Stimulated activated CD4-positive, alpha-beta T cell treated with anti-CD3 and anti-CD28 coated beads, Interleukin-4, amount 100 ng/mL, for 48 hours (primary cell): Measurements from ENCODE around the gene FAM3D.
"Not testable (repeated sequence)": the region's sequence is repeated elsewhere in the genome, so short reads cannot be mapped to it uniquely, and the experiment has no call there.

Experiments
- DNase-seq, 2 donors: peaks; one replicate each; pipeline ENCODE4 v3.0.0-alpha.2; 2020; ENCODE audit warnings: low read depth in 2 of 2

Gene FAM3D, protein sequence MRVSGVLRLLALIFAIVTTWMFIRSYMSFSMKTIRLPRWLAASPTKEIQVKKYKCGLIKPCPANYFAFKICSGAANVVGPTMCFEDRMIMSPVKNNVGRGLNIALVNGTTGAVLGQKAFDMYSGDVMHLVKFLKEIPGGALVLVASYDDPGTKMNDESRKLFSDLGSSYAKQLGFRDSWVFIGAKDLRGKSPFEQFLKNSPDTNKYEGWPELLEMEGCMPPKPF

DNA sequence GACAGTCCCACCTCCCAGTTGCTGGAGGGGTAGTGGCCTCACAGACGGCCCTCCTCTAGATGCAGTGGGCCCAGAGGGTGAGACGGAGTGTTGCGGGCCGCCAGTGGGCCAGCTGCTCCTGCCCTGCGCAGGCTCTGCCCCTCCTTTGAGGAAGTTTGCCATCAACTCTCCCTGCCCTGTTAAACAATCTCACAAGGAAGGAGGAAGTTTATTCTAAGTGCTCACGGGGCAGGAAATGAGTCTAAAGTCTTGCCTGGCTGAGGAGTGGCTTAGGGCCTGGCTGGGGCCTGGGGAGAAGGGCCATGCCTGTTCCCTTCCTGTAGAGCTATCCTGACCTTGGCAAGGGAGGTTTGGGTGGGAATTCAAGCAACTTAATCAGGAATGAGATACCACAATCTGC lies at the start of gene FAM3D:
FAM3D (minus strand) TSS at position 92 of the 400 bp plus-strand sequence. CDS start 11,211 bp downstream, outside the sequence.
- DNase-seq = no peak

DNA sequence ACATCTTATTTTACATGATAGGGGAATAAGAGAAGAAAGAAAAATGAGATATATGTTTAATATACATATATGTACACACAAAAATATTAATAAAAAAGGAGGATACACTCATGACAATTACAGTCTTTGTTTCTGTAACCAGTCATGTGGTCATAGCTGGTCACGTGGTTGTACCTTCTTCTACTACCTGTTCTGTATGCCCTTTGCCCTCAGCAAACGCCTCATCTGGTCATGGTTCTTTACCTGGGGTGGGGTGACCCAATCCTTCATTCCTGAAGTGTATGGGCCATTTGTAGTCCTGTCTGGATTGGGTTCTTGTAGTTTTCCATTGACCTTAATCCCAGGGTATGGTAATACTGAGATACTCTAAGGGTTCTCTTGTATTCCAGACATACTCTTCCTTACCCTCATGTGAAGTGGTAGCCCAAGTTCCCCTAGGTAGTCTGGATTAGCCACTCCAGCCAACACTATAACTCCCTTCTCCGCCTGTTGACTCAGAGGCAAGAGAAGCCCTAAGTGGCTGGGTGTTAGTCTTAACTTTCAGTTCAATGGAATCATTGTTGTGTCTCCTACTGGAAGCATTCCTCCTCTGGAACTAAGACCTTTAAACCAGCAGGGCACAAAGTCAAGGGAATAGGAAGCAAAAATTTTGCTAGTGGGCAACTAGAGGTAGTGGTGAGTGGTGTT lies 47.3 kb upstream of the FAM3D start:
- DNase-seq = no peak

DNA sequence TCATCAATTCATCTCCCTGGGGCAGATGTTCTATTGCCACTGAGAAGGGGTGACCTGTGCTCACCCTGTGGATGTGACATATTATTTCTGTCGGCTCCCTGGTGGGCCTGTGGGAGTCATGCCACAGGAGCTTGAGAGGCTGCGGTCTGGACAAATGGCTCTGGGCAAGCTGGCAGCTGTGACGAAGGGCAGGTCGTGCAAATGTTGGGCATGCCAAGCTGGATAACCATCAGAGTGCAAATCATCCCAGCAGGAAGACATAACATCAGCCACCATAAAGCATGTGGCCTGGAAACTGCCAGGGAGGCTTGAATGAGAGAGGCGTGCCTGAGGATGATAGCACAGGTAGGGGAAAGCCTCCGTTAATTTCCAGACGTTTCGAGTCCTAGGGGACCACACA lies 45.3 kb upstream of the FAM3D start:
- DNase-seq = no peak

DNA sequence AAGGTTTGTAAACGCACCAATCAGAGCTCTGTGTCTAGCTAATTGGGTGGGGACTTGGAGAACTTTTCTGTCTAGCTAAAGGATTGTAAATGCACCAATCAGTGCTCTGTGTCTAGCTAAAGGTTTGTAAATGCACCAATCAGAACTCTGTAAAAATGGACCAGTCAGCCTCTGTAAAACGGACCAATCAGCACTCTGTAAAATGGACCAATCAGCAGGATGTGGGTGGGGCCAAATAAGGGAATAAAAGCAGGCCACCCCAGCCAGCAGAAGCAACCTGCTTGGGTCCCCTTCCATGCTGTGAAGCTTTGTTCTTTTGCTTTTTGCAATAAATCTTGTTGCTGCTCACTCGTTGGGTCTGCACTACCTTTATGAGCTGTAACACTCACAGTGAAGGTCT lies 42.4 kb upstream of the FAM3D start:
- not testable (repeated sequence) for DNase-seq

DNA sequence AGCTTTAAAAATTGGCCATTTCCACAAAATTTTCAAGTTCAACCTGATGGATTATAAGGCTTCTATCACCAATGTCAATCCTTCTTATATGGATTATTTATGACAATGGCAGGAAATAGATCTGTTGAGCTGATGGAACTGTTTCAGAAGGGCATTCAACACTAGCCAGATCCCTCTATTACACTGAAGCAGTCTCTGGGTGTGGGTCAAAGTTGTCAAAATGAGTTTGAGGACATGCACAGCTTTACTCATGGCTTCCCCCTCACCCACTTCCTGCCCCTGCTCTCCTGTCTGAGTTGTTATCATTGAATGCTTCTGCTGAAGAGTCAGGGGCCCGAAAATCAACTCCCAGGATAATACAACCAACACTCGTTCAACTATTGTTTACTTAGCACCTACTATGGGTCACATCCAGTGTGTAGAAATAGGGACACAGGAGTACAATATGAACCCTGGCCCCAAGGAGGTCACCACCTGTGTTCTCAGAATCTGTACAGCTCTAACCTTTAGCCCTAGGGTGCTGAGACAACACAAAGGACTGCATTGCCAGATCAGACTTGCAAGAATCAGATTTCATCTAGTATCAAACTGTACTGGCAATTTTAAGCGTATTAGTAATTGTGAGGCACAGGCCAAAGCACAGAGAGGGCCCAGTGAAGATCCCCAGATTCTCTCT lies 41.7 kb upstream of the FAM3D start:
- no peak for DNase-seq

DNA sequence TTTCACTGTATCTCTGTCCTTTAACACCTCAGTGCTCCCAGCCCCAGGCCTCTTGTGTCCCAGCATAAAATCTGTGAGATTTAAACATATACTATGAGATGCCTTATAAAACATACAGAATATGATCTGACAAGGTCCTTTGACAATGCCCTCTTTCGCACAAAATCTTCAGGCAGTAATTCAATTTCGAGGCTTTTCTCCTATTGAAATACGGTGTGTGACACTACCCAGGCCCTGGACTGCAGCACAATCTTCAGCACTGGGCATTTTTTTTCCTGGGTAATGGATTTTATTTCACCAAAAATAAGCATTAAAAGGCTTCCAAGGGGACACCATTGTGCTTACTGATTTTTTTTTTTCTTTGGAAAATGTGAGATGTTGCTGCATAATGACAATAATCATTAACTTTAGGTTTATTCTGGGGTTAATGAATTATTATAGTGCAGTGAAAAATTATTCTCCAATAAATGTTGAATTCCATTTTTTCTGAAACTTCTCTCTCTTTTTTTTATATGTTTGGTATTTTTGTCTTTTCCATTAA lies 40.9 kb upstream of the FAM3D start:
- no peak for DNase-seq

DNA sequence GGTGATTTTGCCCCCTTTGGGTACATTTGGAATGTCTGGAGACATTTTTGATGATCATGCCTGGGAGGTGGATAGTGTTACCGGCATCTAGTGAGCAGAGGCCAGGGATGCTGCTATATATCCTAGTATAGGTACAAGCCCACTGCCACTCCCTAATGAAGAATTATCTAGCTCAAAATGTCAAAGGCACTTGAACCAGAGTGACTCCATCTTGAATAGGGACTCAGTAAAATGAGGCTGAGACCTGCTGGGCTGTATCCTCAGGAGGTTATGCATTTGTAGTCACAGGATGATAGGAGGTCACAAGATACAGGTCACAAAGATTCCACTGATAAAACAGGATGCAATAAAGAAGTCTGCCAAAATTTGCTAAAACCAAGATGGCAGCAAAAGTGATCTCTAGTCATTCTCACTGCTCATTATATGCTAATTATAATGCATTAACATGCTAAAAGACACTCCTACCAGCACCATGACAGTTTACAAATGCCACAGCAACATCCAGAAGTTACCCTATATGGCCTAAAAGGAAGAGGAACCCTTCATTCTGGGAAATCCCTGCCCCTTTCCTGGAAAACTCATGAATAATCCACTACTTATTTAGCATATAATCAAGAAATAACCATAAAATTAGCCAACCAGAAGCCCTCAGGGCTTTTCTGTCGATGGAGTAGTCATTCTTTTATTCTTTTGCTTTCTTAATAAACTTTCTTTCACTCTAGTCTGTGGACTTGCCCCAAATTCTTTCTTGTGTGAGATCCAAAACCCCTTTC lies 40.0 kb upstream of the FAM3D start:
- DNase-seq = no peak

DNA sequence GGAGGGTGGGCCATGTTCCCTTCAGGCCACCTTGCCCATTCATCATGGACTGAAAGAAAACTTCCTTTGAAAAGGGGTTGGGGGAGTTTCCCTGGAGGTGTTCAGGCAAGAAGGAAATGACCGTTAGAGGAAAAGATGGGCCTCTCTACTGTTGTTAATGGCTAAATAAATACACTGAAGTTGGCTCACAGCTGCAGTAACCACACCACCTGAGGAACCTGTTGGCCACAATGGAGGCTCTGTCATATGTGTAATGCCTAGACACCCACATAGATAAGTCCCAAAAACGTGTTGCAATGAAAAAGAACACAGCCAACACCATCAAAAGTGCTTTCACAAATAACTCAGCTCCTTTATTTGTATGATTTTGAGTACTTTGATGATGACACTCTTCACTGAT lies 38.2 kb upstream of the FAM3D start:
- no peak for DNase-seq

DNA sequence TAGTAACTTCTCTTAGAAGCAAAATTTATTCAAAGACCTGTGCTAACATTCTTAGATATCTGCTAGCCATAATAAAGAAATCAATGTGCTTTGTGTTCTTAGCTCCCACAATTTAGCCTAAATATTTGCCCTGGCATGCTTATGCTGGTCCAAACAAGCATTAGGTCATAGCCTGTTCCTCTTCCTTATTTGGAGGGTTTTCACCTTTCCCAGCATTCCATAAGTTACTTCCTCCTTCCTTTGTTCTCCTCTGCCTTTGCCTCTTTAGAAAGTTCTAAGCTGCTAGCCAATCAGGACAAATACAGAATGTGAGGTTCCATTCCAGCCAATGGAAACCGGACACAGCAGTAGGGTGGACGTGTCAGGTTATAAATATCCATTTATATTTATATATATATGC lies 37.7 kb upstream of the FAM3D start:
- not testable (repeated sequence) for DNase-seq

DNA sequence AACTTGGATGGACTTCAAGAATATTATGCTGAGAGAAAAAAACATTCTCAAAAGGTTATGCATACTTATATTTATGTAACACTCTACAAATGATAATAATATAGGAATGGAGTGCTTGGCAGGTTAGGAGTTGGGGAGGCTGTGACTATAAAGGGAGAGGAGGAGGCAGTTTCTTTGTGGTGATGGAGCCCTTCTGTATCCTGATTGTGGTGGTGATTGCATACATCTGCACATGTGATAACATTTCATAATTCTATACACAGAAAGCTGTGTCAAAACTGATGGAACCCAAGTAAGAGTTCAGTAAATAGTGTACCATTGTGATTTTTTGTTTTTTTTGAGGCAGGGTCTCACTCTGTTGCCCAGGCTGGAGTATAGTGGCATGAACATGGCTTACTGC lies 31.7 kb upstream of the FAM3D start:
- no peak for DNase-seq

DNA sequence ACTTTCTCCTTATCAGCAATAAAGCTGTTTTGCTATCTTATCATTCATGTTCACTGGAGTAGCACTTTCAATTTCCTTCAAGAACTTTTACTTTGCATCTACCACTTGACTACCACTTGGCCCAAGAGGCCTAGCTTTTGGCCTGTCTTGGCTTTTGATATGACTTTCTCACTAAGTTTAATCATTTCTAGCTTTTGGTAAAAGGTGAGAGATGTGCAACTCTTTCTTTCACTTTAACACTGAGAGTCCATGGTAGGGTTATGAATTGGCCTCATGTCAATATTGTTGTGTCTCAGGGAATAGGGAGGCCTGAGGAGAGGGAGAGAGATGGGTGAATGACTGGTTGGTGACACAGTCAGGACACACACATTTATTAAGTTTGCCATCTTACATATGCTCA lies 31.0 kb upstream of the FAM3D start:
- no peak for DNase-seq

DNA sequence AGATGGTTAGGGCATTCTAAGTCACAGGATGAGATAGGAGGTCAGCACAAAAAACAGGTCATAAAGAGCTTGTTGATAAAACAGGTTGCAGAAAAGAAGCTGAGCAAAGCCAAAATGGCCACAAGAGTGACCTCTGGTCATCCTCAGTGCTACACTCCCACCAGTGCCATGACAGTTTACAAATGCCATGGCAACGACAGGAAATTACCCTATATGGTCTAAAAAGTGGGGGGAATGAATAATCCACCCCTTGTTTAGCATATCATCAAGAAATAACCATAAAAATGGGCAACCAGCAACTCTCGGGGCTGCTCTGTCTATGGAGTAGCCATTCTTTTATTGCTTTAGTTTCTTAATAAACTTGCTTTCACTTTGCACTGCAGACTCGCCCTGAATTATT lies 30.2 kb upstream of the FAM3D start:
- DNase-seq = not testable (repeated sequence)

DNA sequence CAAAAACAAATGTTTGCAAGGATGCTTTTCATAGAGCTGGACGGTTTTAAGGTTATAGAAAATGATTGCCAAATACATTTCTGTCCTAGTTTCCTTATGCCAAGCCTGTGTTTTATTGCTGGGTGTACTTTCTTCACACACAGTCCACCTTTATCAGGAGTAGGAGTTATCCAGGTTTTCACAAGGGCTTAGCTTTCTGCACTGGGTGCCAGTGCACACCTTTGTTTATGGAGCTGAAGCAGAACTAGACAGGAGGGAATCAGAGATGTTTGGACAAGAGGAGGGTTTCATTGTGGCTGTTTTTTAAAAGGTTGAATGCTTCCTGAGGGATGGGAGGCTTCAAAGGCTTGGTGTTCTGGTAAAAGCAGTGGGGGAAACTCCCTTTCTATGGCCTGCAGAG lies 29.5 kb upstream of the FAM3D start:
- no peak for DNase-seq

DNA sequence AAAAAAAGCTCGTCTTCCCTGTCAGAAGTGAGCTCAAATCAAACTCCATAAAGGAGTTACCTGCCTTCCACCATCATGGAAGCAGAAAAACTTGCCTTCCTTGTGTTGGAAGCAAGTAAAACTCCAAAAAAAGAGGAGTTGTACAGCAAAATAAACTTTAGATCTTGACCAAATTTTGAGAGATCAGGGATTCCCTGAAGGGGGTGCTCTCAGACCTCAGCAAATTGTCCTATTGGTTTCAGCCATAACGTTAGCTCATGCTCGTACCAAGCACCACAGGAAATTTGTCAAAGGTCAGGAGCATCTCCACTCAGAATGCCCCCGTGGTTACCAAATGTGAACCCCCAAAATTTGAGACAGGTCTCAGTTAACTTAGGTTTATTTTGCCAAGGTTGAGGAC lies 28.7 kb upstream of the FAM3D start:
- DNase-seq = not testable (repeated sequence)

DNA sequence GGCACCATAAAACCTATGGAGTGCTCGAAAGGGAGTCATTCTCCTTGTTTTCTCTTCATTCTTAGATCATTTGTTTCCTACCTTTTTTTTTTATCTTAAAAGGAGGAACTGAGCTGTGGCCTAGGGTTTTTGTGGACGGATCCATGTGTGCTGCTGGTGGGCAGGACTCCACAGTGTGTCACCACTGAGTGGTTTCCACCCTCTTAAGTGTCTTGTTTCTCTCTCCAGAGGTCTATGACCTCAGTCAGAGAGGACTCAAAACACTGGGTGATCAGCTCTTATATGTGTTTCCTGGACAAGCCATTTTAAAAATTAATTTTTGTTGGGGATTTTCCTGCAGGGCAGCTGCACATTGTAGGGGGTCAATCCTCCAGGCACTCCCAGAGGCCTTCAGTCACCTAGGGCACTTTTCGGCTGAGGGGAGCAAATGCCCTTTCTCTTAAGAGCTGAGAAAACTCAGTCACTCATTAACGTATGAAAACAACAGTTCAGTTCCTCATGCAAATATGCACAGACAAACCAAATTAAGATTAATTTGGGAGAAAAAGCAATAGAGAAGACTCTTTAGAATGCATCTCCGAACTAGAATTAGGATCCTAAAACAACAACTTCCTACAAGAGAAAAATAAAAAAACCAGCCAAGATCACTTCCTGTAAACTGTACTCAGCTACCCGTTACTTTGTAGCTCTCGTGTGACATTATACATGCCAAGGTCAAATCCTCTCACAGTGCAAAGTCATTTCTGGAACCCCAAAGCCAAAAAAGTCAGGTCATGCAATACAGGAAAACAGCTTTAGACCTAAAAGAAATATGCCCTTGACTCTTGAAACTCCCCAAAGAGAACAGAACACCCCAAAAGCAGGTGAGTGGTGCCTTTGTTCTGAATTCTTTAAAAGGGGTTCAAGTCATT lies 27.6 kb upstream of the FAM3D start:
- DNase-seq = no peak

DNA sequence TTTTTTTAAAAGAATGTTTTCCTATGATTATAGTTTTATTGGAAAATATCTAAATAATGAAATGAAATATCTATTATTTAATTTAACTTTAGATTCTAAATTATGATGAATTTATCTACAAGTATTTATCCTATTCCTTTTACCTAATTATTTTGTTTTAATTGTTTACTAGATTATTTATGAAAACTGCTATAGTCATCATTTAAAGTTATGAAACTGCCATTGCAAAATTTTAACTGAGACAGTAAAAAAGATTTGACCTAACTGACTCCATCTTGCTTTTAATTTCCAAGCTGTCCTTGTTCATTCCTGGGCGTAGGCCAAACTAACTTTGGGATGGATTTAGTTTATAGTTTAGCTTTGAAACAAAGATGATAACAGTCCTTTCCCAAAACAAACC lies 25.9 kb upstream of the FAM3D start:
- no peak for DNase-seq

DNA sequence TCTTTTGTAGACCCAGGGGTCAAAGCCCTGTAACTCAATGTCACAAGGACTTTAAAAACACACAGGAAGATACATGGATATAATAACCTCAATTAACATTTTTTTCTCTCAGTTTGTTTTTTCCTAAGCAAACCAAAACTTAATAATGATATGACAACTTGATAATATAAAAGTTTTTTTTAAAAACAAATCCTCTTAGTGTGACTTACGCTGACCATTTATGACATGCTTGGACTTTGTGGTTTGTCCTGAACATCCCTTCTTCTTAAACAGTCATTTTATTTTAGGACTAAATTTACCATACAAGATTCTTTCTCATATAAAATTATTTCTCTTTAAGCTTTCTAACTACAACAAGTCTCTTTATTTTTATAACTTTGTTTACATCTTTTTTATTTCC lies 25.4 kb upstream of the FAM3D start:
- no peak for DNase-seq

DNA sequence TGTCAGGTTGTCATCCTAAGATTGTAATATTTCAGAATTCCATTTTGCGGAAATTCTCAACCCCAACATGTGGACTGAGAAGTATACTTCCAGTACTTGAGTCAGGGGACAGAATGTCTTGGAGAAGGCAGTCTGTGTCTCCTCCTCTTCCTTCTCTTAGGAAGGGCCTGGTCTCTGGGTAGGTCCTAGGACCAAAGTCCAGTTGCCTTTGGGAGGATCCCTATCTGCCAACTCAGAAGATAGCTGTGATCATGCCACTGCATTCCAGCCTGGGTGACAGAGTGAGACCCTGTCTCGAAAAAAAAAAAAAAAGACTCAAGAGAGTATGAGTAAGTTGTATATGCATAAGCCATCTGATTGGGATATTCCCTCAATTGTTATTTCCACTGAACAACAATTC lies 23.9 kb upstream of the FAM3D start:
- DNase-seq = no peak

DNA sequence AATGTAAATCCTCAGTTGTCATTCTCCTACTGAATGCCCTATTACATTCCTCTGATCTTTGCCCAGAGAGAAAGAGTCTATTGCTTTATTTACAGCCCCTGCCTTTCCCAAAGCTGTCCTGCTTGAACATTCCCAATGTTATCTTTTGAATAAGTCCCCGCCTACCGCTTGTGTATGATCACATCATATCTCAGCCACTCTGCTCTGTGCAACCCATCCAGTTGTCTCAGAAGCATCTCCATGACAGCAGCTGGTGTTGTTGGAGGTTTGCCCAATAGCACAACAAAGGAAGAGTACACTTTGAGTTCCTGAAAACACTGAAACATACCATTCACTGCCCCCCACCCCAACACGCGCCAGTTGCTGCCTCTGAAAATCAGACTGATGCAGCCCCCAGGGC lies 22.0 kb upstream of the FAM3D start:
- DNase-seq = no peak

DNA sequence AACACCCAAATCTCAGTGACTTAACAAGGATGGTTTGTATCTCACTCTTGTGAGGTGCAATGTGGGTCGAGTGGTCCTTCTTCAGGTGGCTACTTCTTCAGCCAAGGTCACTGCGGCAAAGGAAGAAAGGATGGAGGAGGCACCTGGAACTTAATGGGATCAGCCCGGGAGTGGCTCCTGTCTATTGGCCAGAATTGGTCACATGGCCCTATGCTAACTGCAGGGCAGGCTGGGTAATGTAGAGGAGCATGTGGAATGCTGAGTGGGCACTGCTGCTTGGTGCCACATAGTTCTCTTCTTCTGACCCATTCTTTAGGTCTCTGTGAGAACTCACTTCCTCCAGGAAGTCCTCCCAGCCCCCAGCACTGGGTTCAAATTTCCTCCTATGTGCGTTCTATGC lies 20.3 kb upstream of the FAM3D start:
- DNase-seq = no peak

DNA sequence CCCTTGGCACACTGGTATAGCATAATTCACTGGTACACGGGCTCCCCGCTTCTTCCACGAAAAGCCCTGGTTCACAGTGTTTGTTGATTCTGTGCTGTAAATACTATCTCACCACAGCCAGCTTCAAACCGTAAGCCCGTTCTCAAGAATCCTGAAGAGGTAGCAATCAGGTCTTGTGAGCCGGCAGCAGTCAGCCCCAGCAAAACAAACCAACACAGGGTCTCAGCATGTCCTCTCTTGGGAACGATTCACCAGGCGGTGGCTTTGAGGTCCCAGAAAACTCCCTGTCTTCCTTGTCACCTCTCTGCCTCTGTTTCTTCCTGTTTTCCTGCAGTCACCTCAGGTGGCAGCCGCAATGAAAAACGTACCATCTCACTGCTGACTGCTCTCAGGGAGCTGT lies 19.1 kb upstream of the FAM3D start:
- no peak for DNase-seq
